T-helper 17 cell (primary cell): ENCODE results near the gene TMEM106A. TPM values are rescaled to one million over a fixed set of nuclear protein-coding genes. Genes with fewer than 3 reads are reported as not detected.
"Not testable (repeated sequence)": the region's sequence is repeated elsewhere in the genome, so short reads cannot be mapped to it uniquely, and the experiment has no call there.

ENCODE experiments used
- ATAC-seq: fragments of 150-1000 bp; cut with Tn5 transposase; 2 replicates; pipeline ENCODE4 v1.10.0; 2021; ENCODE audit warnings: mild to moderate bottlenecking, moderate library complexity
- DNase-seq, 3 donors: peaks; one replicate each; pipeline versions ENCODE4 v3.0.0 to v3.0.0-alpha.2; 2020 to 2021
- H3K9me3 ChIP-seq: one replicate; pipeline ENCODE4 v1.7.0; 2013; ENCODE audit warnings: low read length, mild to moderate bottlenecking; ENCODE audit not compliant: control insufficient read depth, poor library complexity, severe bottlenecking
- H3K27ac Mint-ChIP-seq: one replicate; pipeline ENCODE4 v1.8.0; 2022; ENCODE audit warnings: mild to moderate bottlenecking, moderate library complexity, mixed read lengths
- H3K27me3 Mint-ChIP-seq: one replicate; pipeline ENCODE4 v1.8.0; 2022; ENCODE audit warnings: mixed read lengths
- H3K36me3 Mint-ChIP-seq: one replicate; pipeline ENCODE4 v1.8.0; 2022; ENCODE audit warnings: low read depth, mixed read lengths
- H3K4me1 Mint-ChIP-seq: one replicate; pipeline ENCODE4 v1.8.0; 2022; ENCODE audit warnings: mild to moderate bottlenecking, mixed read lengths
- H3K4me3 Mint-ChIP-seq: one replicate; pipeline ENCODE4 v1.8.0; 2022; ENCODE audit warnings: mild to moderate bottlenecking, moderate library complexity, mixed read lengths
- total RNA-seq, 4 donors: library from RNA in 2 of 4; stranded (reverse) in 2 of 4; gene quantifications; one replicate each; pipeline ENCODE4 v1.2.3 and lab custom pipeline; 2022 to 2026

TMEM106A gene
- 10 to 100 TPM in 1 of 2 donors, 1 to 10 TPM in 1; 7.0 to 10.0 TPM for total RNA-seq
- 7.3 to 12.2 reads per million in 2 donors for total RNA-seq (lab: John Stamatoyannopoulos, UW)

GRCh38 chr17:43211480-43212402 lies at the start of gene TMEM106A:
Gene TMEM106A, plus strand, starts transcription at chr17:43211875. Its CDS starts 1,167 bp downstream, at chr17:43213042.
- H3K36me3 Mint-ChIP-seq: peaks cover 11% of the 10 kb centered on the region
- H3K27ac Mint-ChIP-seq: peak within 1 kb of the TSS; percentile 97
- H3K9me3 ChIP-seq: no peaks in the 10 kb centered on the region
- H3K4me1 Mint-ChIP-seq: peaks cover 37% of the 10 kb centered on the region
- peak within 1 kb of the TSS; percentile 98 for H3K4me3 Mint-ChIP-seq
- ATAC-seq: peak; percentile 93
- no peaks in the 10 kb centered on the region for H3K27me3 Mint-ChIP-seq
- DNase-seq: peak; percentile 51 to 65 (median 64)

GRCh38 chr17:43165971-43166370 lies 45.7 kb upstream of the TMEM106A start:
- H3K4me3 Mint-ChIP-seq, ATAC-seq, DNase-seq, H3K9me3 ChIP-seq, H3K4me1 Mint-ChIP-seq, H3K27me3 Mint-ChIP-seq, H3K36me3 Mint-ChIP-seq: not testable (repeated sequence)
- H3K27ac Mint-ChIP-seq: peak overlapping the region; percentile 41

- H3K27ac Mint-ChIP-seq: no peak overlapping the region
- peaks cover 19% of the 10 kb centered on the region for H3K4me1 Mint-ChIP-seq
- H3K9me3 ChIP-seq: no peaks in the 10 kb centered on the region
- no peaks in the 10 kb centered on the region for H3K27me3 Mint-ChIP-seq
- ATAC-seq (peak; percentile 2), DNase-seq (no peak)
- no peak overlapping the region for H3K4me3 Mint-ChIP-seq
- peaks cover 3% of the 10 kb centered on the region for H3K36me3 Mint-ChIP-seq
Observed at GRCh38 chr17:43169561-43170139, 42.0 kb upstream of the TMEM106A start.

GRCh38 chr17:43170140-43170765 lies 41.4 kb upstream of the TMEM106A start:
- Mint-ChIP-seq H3K27me3 (no peaks in the 10 kb centered on the region), H3K4me3 (no peak overlapping the region), H3K36me3 (peaks cover 3% of the 10 kb centered on the region), H3K4me1 (peaks cover 19% of the 10 kb centered on the region), H3K27ac (no peak overlapping the region)
- ATAC-seq: peak; percentile 79
- H3K9me3 ChIP-seq: no peaks in the 10 kb centered on the region
- DNase-seq: peak; percentile 74 to 82 (median 77)

- peak; percentile 75 to 90 (median 87) for DNase-seq
- ATAC-seq: peak; percentile 83
- H3K4me1 Mint-ChIP-seq: peaks cover 25% of the 10 kb centered on the region
- H3K36me3 Mint-ChIP-seq: peaks cover 3% of the 10 kb centered on the region
- no peak within 1 kb of the TSS for H3K27ac Mint-ChIP-seq
- H3K9me3 ChIP-seq: no peaks in the 10 kb centered on the region
- H3K27me3 Mint-ChIP-seq: no peaks in the 10 kb centered on the region
- no peak within 1 kb of the TSS for H3K4me3 Mint-ChIP-seq
Observed at GRCh38 chr17:43170766-43171585, 40.7 kb upstream of the TMEM106A start, which contains the start of gene NBR1. Gene NBR1, plus strand, starts transcription at chr17:43171214. Its CDS starts 4,586 bp downstream, at chr17:43175800.

GRCh38 chr17:43171586-43172487 lies 39.8 kb upstream of the TMEM106A start:
- H3K27ac Mint-ChIP-seq: no peak overlapping the region
- DNase-seq (no peak), ATAC-seq (no peak)
- H3K4me3 Mint-ChIP-seq: no peak overlapping the region
- H3K27me3 Mint-ChIP-seq: no peaks in the 10 kb centered on the region
- H3K9me3 ChIP-seq: no peaks in the 10 kb centered on the region
- peaks cover 26% of the 10 kb centered on the region for H3K4me1 Mint-ChIP-seq
- H3K36me3 Mint-ChIP-seq: peaks cover 3% of the 10 kb centered on the region

GRCh38 chr17:43175213-43176118 lies 36.2 kb upstream of the TMEM106A start:
- H3K9me3 ChIP-seq: no peaks in the 10 kb centered on the region
- DNase-seq: no peak
- H3K27ac Mint-ChIP-seq: peak overlapping the region; percentile 83
- ATAC-seq: no peak
- H3K4me1 Mint-ChIP-seq: peaks cover 31% of the 10 kb centered on the region
- peak overlapping the region; percentile 52 for H3K4me3 Mint-ChIP-seq
- no peaks in the 10 kb centered on the region for H3K27me3 Mint-ChIP-seq
- peaks cover 3% of the 10 kb centered on the region for H3K36me3 Mint-ChIP-seq

- Mint-ChIP-seq H3K4me1 (peaks cover 31% of the 10 kb centered on the region), H3K4me3 (peak overlapping the region; percentile 52), H3K36me3 (peaks cover 3% of the 10 kb centered on the region), H3K27me3 (no peaks in the 10 kb centered on the region), H3K27ac (peak overlapping the region; percentile 83)
- ATAC-seq (no peak), DNase-seq (no peak)
- H3K9me3 ChIP-seq: no peaks in the 10 kb centered on the region
Observed at GRCh38 chr17:43176119-43176570, 35.5 kb upstream of the TMEM106A start.

- Mint-ChIP-seq H3K27me3 (no peaks in the 10 kb centered on the region), H3K27ac (no peak overlapping the region), H3K4me3 (no peak overlapping the region), H3K36me3 (no peaks in the 10 kb centered on the region), H3K4me1 (peaks cover 3% of the 10 kb centered on the region)
- no peak for ATAC-seq
- no peak for DNase-seq
- no peaks in the 10 kb centered on the region for H3K9me3 ChIP-seq
Observed at GRCh38 chr17:43183921-43184320, 27.8 kb upstream of the TMEM106A start.

- not testable (repeated sequence) for H3K36me3 Mint-ChIP-seq
Observed at GRCh38 chr17:43186656-43187055, 25.0 kb upstream of the TMEM106A start.

GRCh38 chr17:43193251-43193650 lies 18.4 kb upstream of the TMEM106A start:
- peaks cover 10% of the 10 kb centered on the region for H3K36me3 Mint-ChIP-seq
- H3K27ac Mint-ChIP-seq: no peak overlapping the region
- no peak for DNase-seq
- peaks cover 4% of the 10 kb centered on the region for H3K4me1 Mint-ChIP-seq
- no peaks in the 10 kb centered on the region for H3K9me3 ChIP-seq
- H3K27me3 Mint-ChIP-seq: no peaks in the 10 kb centered on the region
- ATAC-seq: no peak
- H3K4me3 Mint-ChIP-seq: no peak overlapping the region

More at GRCh38 chr17:43186656-43187055, 25.0 kb upstream of the TMEM106A start:
- not testable (repeated sequence) for H3K4me3 Mint-ChIP-seq, DNase-seq, H3K4me1 Mint-ChIP-seq, H3K27me3 Mint-ChIP-seq, H3K27ac Mint-ChIP-seq, ATAC-seq, H3K9me3 ChIP-seq
